SK-N-SH (cell line): ENCODE data around the gene HDGFL3. TPM values are rescaled to one million over a fixed set of nuclear protein-coding genes. Genes with fewer than 3 reads are reported as not detected.

Experiments
- CTCF ChIA-PET: fragments of 300-600, 350-600 bp; formaldehyde crosslinking; extraction: SDS; loops from one replicate; lab custom pipeline; 2021; lab: Yijun Ruan, JAX
- POLR2A ChIA-PET: fragments of 350-600 bp; sonication (Branson Sonifier 250); formaldehyde crosslinking; extraction: SDS; loops from one replicate; lab custom pipeline; 2020; ENCODE audit warnings: antibody characterized with exemption, inconsistent platforms; lab: Yijun Ruan, JAX
- DNase-seq: peaks from one replicate; pipeline ENCODE4 v3.0.0; 2012
- H2AFZ ChIP-seq: fragments of 200-600 bp; sonication (generic); 2 replicates; pipeline ENCODE4 v1.8.1; 2016; ENCODE audit warnings: antibody characterized with exemption, mild to moderate bottlenecking, low read depth
- H3F3A ChIP-seq: fragments of 200-600 bp; sonication (generic); replicated peaks from 2 replicates; pipeline ENCODE3; 2016; ENCODE audit warnings: antibody characterized with exemption, mild to moderate bottlenecking; ENCODE audit not compliant: insufficient read depth
- H3K27ac ChIP-seq, 2 experiments: fragments of 200-500 bp in 1 of 2; fragments of 200-600 bp in 1 of 2; sonication (Bioruptor generic) in 1 of 2; sonication (generic), shearing (Covaris generic) in 1 of 2; 2 replicates each; pipeline versions ENCODE4 v1.5.1 to v1.6.1; 2014 to 2016; ENCODE audit warnings: low read depth in 2 of 2, inconsistent platforms in 1 of 2, low read length in 1 of 2, mild to moderate bottlenecking in 1 of 2, mixed read lengths in 1 of 2
- H3K27me3 ChIP-seq: fragments of 200-600 bp; sonication (generic), shearing (Covaris generic); 2 replicates; pipeline ENCODE4 v1.6.1; 2016; ENCODE audit warnings: mixed run types; ENCODE audit not compliant: insufficient read depth
- H3K36me3 ChIP-seq, 2 experiments: fragments of 200-500 bp in 1 of 2; fragments of 200-600 bp in 1 of 2; sonication (Bioruptor generic) in 1 of 2; sonication (generic) in 1 of 2; replicated peaks in 1 of 2; 2 replicates each; pipeline versions ENCODE3 to v1.5.1; 2014 to 2016; ENCODE audit warnings: low read length in 1 of 2, mild to moderate bottlenecking in 1 of 2; ENCODE audit not compliant: insufficient read depth in 2 of 2, control insufficient read depth in 1 of 2
- H3K4me1 ChIP-seq, 2 experiments: fragments of 200-500 bp in 1 of 2; fragments of 200-600 bp in 1 of 2; sonication (Bioruptor generic) in 1 of 2; sonication (generic), shearing (Covaris generic) in 1 of 2; 2 replicates each; pipeline versions ENCODE4 v1.5.1 to v1.6.1; 2014 to 2016; ENCODE audit warnings: low read depth in 1 of 2, low read length in 1 of 2, mixed run types in 1 of 2; ENCODE audit not compliant: insufficient read depth in 2 of 2, control insufficient read depth in 1 of 2
- H3K4me2 ChIP-seq: fragments of 200-600 bp; sonication (generic), shearing (Covaris generic); 2 replicates; pipeline ENCODE4 v1.6.1; 2017; ENCODE audit warnings: mixed run types
- H3K4me3 ChIP-seq, 2 experiments: fragments of 200-500 bp in 1 of 2; fragments of 200-600 bp in 1 of 2; sonication (Bioruptor generic) in 1 of 2; sonication (generic), shearing (Covaris generic) in 1 of 2; 2 replicates each; pipeline versions ENCODE4 v1.5.1 to v1.8.1; 2014 to 2016; ENCODE audit warnings: low read depth in 2 of 2, inconsistent platforms in 1 of 2, low read length in 1 of 2, mild to moderate bottlenecking in 1 of 2, mixed read lengths in 1 of 2, moderate library complexity in 1 of 2
- H3K79me2 ChIP-seq: fragments of 200-600 bp; sonication (generic); 2 replicates; pipeline ENCODE4 v1.8.1; 2017; ENCODE audit warnings: mild to moderate bottlenecking; ENCODE audit not compliant: insufficient read depth
- H3K9ac ChIP-seq: fragments of 200-600 bp; sonication (generic); 2 replicates; pipeline ENCODE4 v1.6.1; 2017; ENCODE audit warnings: mixed run types
- H3K9me2 ChIP-seq: fragments of 200-600 bp; sonication (generic); 2 replicates; pipeline ENCODE4 v1.6.1; 2017; ENCODE audit warnings: mixed run types
- H3K9me3 ChIP-seq: fragments of 200-600 bp; sonication (generic); 2 replicates; pipeline ENCODE4 v1.6.1; 2017; ENCODE audit warnings: mixed run types, mild to moderate bottlenecking, moderate library complexity
- H4K20me1 ChIP-seq: fragments of 200-600 bp; sonication (generic); 2 replicates; pipeline ENCODE4 v1.6.1; 2017; ENCODE audit warnings: mild to moderate bottlenecking, mixed run types; ENCODE audit not compliant: insufficient read depth
- CHD2 ChIP-seq: fragments of 150-350 bp; IDR thresholded peaks from 2 replicates; pipeline ENCODE4 v1.6.1; 2018; ENCODE audit warnings: low read length; ENCODE audit not compliant: partially characterized antibody
- EP300 ChIP-seq, 2 experiments: IDR thresholded peaks; 2 replicates each; pipeline versions ENCODE4 v1.4.0 to v1.6.1; 2012; ENCODE audit warnings: borderline replicate concordance in 1 of 2, low read depth in 1 of 2, low read length in 1 of 2
- FOSL2 ChIP-seq: IDR thresholded peaks from 2 replicates; pipeline ENCODE4 v1.4.0; 2012; ENCODE audit warnings: low read depth, mild to moderate bottlenecking, moderate library complexity, borderline replicate concordance
- FOXJ3 ChIP-seq: sonication (generic); formaldehyde crosslinking; IDR thresholded peaks from 2 replicates; pipeline ENCODE4 v1.5.1; 2020; ENCODE audit warnings: mild to moderate bottlenecking, missing genetic modification reagents
- GABPA ChIP-seq: IDR thresholded peaks from 2 replicates; pipeline ENCODE4 v1.4.0; 2012; ENCODE audit warnings: low read depth, mild to moderate bottlenecking
- JUND ChIP-seq: IDR thresholded peaks from 2 replicates; pipeline ENCODE4 v1.4.0; 2012
- MEF2A ChIP-seq: IDR thresholded peaks from 2 replicates; pipeline ENCODE4 v1.4.0; 2012; ENCODE audit warnings: low read depth, borderline replicate concordance
- NFIC ChIP-seq: IDR thresholded peaks from 2 replicates; pipeline ENCODE4 v1.4.0; 2012; ENCODE audit warnings: borderline replicate concordance
- NRF1 ChIP-seq: IDR thresholded peaks from 2 replicates; pipeline ENCODE4 v1.6.1; 2012; ENCODE audit warnings: low read depth, mild to moderate bottlenecking, low read length
- RCOR1 ChIP-seq: fragments of 150-350 bp; IDR thresholded peaks from 2 replicates; pipeline ENCODE4 v1.6.1; 2017; ENCODE audit warnings: antibody characterized with exemption, low read length
- SMC3 ChIP-seq: IDR thresholded peaks from 2 replicates; pipeline ENCODE4 v1.6.1; 2012; ENCODE audit warnings: low read depth, low read length, improper control_type of control experiment
- TAF1 ChIP-seq: IDR thresholded peaks from 2 replicates; pipeline ENCODE4 v1.6.1; 2012; ENCODE audit warnings: low read depth, mild to moderate bottlenecking, low read length, moderate library complexity, borderline replicate concordance
- TCF12 ChIP-seq: IDR thresholded peaks from 2 replicates; pipeline ENCODE4 v1.4.0; 2012
- TEAD4 ChIP-seq: IDR thresholded peaks from 2 replicates; pipeline ENCODE4 v1.4.0; 2012; ENCODE audit warnings: mild to moderate bottlenecking, borderline replicate concordance; ENCODE audit not compliant: insufficient read depth
- YY1 ChIP-seq: IDR thresholded peaks from 2 replicates; pipeline ENCODE4 v1.4.0; 2012; ENCODE audit warnings: low read depth, mild to moderate bottlenecking
- WGBS: methylation state at CpG from one replicate; pipeline ENCODE4 v1.1.6; 2017; ENCODE audit warnings: low lambda C conversion rate; 5-methylcytosine and 5-hydroxymethylcytosine counted together
- polyA plus RNA-seq, 3 experiments: library from polyadenylated mRNA; depleted of rRNA; stranded (reverse); fragments of >200 nt; gene quantifications; 2 replicates each; pipeline ENCODE4 v1.2.3, GENCODE V29; 2012
- TF ChIP-seq, protein P1 (sequence below): IDR thresholded peaks from 2 replicates; pipeline ENCODE4 v1.4.0; 2012; ENCODE audit warnings: low read depth
- TF ChIP-seq, protein P2 (sequence below): IDR thresholded peaks from 2 replicates; pipeline ENCODE4 v1.4.0; 2012; ENCODE audit warnings: low read depth, borderline replicate concordance
- TF ChIP-seq, protein P3 (sequence below): IDR thresholded peaks from 2 replicates; pipeline ENCODE4 v1.6.1; 2012; ENCODE audit warnings: mild to moderate bottlenecking, low read depth, low read length, moderate library complexity
- TF ChIP-seq, protein P4 (sequence below): IDR thresholded peaks from 2 replicates; pipeline ENCODE4 v1.4.0; 2012; ENCODE audit warnings: low read depth, borderline replicate concordance
- TF ChIP-seq, protein P5 (sequence below): fragments of 200-600 bp; sonication (generic); IDR thresholded peaks from 2 replicates; pipeline ENCODE4 v1.6.1; 2017; ENCODE audit warnings: antibody characterized with exemption, mild to moderate bottlenecking, moderate library complexity

Gene HDGFL3
- polyA plus RNA-seq, 1 of the 3 experiments (the other 2 are of a cell fraction): 8.0 TPM

DNA sequence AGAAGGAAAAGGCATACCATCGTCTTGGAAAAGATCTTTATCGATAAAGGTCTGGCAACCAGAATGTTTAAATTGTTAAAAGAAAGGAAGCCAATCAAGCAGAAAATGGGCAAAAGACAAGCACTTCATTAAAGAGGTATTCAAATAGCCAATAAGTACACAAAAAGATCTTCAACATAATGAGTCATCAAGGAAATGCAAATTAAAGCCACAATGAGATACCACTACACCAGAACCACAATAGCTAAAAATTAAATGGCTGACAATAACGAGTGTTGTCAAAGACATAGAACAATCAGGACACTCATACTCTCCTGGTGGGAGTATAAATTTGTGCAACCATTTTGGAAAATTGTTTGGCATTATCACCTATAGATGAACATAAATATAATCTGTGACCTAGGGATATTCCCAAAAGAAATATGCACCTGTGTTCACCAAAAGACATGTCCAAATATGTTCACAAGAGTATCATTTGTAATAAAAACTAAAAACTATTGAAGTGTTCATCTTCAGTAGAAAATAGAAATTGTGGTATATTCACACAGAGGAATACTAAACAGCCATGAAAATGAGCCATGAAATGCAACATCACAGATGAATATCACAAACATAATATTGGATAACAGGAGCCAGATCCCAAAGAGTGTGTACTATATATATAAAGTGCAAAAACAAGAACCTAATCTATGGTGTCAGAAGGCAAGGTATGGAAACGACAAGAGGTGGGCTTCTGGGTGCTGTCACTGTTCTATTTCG is 126.2 kb downstream of the HDGFL3 start:
- ChIA-PET CTCF (no interaction called here), POLR2A (no interaction called here)
- Histone ChIP-seq H3K36me3 (no peaks in the 10 kb centered on the region), H3K27ac (no peak overlapping the region), H3K79me2 (no peaks in the 10 kb centered on the region), H3K9me2 (no peaks in the 10 kb centered on the region), H3K9ac (no peak overlapping the region), H3F3A (no peaks in the 10 kb centered on the region), H4K20me1 (no peaks in the 10 kb centered on the region), H3K4me3 (no peak overlapping the region), H3K4me1 (no peaks in the 10 kb centered on the region), H3K4me2 (no peak overlapping the region), H3K27me3 (peaks cover 19% of the 10 kb centered on the region; the same call in 1 of the 2 replicates), H3K9me3 (no peaks in the 10 kb centered on the region), H2AFZ (no peak overlapping the region)
- DNase-seq: no peak
- 33% methylated on average over 5 of the region's 5 CpGs for WGBS
- TF ChIP-seq, protein P1, sequence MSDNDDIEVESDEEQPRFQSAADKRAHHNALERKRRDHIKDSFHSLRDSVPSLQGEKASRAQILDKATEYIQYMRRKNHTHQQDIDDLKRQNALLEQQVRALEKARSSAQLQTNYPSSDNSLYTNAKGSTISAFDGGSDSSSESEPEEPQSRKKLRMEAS: no peak
- no peak for TF ChIP-seq EP300 (IDR thresholded peaks at IDR 0.05; ENCODE audit: borderline replicate concordance in 1 of 2, low read depth in 1 of 2, low read length in 1 of 2)
- TF ChIP-seq FOSL2: no peak
- TF ChIP-seq TCF12: no peak
- no peak for TF ChIP-seq SMC3
- TF ChIP-seq, protein P2, sequence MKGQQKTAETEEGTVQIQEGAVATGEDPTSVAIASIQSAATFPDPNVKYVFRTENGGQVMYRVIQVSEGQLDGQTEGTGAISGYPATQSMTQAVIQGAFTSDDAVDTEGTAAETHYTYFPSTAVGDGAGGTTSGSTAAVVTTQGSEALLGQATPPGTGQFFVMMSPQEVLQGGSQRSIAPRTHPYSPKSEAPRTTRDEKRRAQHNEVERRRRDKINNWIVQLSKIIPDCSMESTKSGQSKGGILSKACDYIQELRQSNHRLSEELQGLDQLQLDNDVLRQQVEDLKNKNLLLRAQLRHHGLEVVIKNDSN: no peak
- no peak for TF ChIP-seq CHD2
- TF ChIP-seq TAF1: no peak
- TF ChIP-seq GABPA: no peak
- no peak for TF ChIP-seq TEAD4
- TF ChIP-seq NFIC: no peak
- no peak for TF ChIP-seq RCOR1
- TF ChIP-seq, protein P3, sequence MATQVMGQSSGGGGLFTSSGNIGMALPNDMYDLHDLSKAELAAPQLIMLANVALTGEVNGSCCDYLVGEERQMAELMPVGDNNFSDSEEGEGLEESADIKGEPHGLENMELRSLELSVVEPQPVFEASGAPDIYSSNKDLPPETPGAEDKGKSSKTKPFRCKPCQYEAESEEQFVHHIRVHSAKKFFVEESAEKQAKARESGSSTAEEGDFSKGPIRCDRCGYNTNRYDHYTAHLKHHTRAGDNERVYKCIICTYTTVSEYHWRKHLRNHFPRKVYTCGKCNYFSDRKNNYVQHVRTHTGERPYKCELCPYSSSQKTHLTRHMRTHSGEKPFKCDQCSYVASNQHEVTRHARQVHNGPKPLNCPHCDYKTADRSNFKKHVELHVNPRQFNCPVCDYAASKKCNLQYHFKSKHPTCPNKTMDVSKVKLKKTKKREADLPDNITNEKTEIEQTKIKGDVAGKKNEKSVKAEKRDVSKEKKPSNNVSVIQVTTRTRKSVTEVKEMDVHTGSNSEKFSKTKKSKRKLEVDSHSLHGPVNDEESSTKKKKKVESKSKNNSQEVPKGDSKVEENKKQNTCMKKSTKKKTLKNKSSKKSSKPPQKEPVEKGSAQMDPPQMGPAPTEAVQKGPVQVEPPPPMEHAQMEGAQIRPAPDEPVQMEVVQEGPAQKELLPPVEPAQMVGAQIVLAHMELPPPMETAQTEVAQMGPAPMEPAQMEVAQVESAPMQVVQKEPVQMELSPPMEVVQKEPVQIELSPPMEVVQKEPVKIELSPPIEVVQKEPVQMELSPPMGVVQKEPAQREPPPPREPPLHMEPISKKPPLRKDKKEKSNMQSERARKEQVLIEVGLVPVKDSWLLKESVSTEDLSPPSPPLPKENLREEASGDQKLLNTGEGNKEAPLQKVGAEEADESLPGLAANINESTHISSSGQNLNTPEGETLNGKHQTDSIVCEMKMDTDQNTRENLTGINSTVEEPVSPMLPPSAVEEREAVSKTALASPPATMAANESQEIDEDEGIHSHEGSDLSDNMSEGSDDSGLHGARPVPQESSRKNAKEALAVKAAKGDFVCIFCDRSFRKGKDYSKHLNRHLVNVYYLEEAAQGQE: no peak
- TF ChIP-seq JUND: no peak
- TF ChIP-seq YY1: no peak
- TF ChIP-seq MEF2A: no peak
- TF ChIP-seq, protein P4, sequence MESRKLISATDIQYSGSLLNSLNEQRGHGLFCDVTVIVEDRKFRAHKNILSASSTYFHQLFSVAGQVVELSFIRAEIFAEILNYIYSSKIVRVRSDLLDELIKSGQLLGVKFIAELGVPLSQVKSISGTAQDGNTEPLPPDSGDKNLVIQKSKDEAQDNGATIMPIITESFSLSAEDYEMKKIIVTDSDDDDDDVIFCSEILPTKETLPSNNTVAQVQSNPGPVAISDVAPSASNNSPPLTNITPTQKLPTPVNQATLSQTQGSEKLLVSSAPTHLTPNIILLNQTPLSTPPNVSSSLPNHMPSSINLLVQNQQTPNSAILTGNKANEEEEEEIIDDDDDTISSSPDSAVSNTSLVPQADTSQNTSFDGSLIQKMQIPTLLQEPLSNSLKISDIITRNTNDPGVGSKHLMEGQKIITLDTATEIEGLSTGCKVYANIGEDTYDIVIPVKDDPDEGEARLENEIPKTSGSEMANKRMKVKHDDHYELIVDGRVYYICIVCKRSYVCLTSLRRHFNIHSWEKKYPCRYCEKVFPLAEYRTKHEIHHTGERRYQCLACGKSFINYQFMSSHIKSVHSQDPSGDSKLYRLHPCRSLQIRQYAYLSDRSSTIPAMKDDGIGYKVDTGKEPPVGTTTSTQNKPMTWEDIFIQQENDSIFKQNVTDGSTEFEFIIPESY: no peak
- TF ChIP-seq, protein P5, sequence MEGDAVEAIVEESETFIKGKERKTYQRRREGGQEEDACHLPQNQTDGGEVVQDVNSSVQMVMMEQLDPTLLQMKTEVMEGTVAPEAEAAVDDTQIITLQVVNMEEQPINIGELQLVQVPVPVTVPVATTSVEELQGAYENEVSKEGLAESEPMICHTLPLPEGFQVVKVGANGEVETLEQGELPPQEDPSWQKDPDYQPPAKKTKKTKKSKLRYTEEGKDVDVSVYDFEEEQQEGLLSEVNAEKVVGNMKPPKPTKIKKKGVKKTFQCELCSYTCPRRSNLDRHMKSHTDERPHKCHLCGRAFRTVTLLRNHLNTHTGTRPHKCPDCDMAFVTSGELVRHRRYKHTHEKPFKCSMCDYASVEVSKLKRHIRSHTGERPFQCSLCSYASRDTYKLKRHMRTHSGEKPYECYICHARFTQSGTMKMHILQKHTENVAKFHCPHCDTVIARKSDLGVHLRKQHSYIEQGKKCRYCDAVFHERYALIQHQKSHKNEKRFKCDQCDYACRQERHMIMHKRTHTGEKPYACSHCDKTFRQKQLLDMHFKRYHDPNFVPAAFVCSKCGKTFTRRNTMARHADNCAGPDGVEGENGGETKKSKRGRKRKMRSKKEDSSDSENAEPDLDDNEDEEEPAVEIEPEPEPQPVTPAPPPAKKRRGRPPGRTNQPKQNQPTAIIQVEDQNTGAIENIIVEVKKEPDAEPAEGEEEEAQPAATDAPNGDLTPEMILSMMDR: no peak
- TF ChIP-seq NRF1: no peak
- no peak for TF ChIP-seq FOXJ3 (CRISPR knock-in tag)
